LNCaP clone FGC (cell line): ENCODE results near the gene ECHDC3.
"Not testable (repeated sequence)": the region's sequence is repeated elsewhere in the genome, so short reads cannot be mapped to it uniquely, and the experiment has no call there.

Experiments used
- DNase-seq: peaks from one replicate; pipeline ENCODE4 v3.0.0-alpha.2; 2011; ENCODE audit warnings: low read depth
- H3K4me3 ChIP-seq: 2 replicates; pipeline ENCODE4 v1.5.1; 2011; ENCODE audit warnings: mild to moderate bottlenecking, low read depth, low read length, control low read depth
- TF ChIP-seq, protein P1 (sequence below): IDR thresholded peaks from 2 replicates; pipeline ENCODE4 v1.5.1; 2012; ENCODE audit warnings: mild to moderate bottlenecking; ENCODE audit not compliant: control insufficient read depth, insufficient read depth; ENCODE audit errors: extremely low read depth

Gene ECHDC3

DNA sequence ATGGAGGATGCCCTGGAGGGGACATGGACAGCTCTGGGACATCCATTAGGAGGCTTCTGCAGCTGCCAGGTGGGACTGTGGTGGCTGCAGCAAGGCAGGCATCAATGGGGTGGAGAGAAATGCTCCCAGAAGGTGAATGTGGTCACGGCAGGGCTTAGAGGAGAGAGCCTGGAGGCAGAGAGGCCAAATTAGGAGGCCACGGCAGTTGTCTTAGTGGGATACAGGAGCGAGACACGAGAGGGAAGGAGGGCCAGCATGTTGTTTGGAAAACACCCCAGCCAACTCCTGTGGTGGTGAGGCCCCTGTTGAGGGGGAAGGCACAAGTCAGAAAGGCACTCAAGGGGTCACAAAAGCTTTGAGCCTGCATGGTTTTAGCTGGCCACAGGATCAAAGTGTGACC is 14.6 kb upstream of the ECHDC3 start:
- H3K4me3 ChIP-seq = no peak overlapping the region
- TF ChIP-seq, protein P1, sequence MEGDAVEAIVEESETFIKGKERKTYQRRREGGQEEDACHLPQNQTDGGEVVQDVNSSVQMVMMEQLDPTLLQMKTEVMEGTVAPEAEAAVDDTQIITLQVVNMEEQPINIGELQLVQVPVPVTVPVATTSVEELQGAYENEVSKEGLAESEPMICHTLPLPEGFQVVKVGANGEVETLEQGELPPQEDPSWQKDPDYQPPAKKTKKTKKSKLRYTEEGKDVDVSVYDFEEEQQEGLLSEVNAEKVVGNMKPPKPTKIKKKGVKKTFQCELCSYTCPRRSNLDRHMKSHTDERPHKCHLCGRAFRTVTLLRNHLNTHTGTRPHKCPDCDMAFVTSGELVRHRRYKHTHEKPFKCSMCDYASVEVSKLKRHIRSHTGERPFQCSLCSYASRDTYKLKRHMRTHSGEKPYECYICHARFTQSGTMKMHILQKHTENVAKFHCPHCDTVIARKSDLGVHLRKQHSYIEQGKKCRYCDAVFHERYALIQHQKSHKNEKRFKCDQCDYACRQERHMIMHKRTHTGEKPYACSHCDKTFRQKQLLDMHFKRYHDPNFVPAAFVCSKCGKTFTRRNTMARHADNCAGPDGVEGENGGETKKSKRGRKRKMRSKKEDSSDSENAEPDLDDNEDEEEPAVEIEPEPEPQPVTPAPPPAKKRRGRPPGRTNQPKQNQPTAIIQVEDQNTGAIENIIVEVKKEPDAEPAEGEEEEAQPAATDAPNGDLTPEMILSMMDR = no peak
- DNase-seq = no peak

DNA sequence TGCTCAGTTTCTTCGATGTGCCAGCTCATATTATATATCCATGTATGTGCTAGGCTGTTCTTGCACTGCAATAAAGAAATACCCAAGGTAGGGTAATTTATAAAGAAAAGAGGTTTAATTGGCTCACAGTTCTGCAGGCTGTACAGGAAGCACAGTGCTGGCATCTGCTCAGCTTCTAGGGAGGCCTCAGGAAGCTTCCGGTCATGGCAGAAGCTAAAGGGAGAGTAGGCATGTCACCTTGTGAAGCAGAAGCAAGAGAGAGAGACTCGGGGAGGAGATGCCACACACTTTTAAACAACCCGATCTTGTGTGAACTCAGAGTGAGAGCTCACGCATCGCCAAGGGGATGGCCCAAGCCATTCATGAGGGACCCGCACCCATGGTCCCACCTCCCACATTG is 13.8 kb upstream of the ECHDC3 start:
- TF ChIP-seq, protein P1 = no peak
- no peak overlapping the region for H3K4me3 ChIP-seq
- no peak for DNase-seq

DNA sequence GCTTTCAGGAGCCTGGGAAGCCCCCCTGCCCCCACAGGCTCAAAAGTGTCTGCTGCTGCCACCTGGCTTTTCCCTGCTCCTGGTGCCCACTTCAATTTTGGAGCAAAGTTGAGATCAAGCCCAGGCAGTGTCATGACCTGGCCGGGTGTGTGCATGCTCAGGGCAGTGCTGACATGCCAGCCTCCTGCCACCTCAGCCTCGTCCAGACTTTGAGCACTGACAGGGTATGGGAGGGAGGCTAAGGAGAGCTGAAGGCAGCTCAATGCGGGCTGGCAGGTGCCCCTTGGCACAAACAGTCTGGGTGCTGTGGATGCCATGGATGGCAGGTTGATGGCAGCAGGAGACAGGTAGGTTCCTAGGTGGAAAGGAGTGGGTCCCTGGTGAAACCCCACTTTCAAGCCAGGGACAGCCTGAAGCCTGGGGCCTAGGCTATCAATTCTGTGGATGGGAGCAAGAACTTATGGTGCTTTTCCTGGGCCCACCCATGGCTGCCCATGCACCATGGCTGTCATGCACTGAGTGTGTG is 12.3 kb upstream of the ECHDC3 start:
- H3K4me3 ChIP-seq = no peak overlapping the region
- DNase-seq = no peak
- TF ChIP-seq, protein P1 = no peak

DNA sequence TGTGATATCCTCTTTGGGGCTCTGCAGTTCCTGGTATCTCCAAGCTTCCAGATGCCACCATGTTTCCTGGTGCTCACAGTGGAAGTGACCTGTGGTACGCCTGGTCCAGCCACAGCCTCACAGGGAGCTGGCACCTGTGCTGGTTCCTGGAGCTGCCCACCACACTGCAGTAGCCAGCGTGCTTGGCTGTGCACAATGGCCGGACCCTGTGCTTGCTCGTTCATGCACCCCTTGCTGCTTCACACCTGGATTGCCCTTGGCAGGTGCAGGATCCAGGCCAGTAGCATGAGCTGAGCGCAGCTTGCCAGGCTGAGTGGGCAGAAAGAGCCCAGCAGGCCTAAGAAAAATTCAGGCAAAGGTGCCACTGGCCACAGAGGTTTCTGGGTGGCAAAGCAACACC is 11.4 kb upstream of the ECHDC3 start:
- TF ChIP-seq, protein P1 = no peak
- no peak overlapping the region for H3K4me3 ChIP-seq
- DNase-seq = no peak

DNA sequence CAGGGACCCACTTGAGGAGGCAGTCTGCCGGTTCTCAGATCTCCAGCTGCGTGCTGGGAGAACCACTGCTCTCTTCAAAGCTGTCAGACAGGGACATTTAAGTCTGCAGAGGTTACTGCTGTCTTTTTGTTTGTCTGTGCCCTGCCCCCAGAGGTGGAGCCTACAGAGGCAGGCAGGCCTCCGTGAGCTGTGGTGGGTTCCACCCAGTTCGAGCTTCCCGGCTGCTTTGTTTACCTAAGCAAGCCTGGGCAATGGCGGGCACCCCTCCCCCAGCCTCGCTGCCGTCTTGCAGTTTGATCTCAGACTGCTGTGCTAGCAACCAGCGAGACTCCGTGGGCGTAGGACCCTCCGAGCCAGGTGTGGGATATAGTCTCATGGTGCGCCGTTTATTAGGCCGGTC is 5.4 kb upstream of the ECHDC3 start:
- not testable (repeated sequence) for DNase-seq, H3K4me3 ChIP-seq

DNA sequence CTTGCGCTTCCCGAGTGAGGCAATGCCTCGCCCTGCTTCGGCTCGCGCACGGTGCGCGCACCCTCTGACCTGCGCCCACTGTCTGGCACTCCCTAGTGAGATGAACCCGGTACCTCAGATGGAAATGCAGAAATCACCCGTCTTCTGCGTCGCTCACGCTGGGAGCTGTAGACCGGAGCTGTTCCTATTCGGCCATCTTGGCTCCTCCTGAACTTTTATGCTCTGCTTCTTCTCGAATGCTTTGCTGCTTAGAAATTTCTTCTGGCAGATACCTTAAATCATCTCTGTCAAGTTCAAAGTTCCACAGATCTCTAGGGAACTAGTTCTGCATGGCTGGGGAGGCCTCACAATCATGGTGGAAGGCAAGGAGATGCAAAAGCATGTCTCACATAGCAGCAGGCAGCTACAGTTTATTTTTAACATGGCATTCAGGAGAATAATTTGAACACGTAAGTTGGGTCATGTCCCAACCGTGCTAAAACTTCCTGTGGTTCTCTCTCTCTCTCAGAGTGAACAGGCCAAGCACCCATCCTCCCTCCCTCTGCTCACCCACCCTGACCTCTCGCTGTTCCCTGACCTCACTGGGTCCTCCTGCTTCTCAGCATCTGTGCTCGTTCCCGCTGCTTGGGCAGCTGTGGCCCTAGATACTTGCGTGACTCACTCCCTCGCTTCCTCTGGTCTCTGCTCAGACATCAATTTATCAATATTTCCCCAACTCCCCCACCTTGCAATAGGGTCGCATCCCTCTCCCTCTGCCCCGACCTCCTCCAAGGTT is 4.7 kb upstream of the ECHDC3 start:
- H3K4me3 ChIP-seq, DNase-seq: not testable (repeated sequence)

DNA sequence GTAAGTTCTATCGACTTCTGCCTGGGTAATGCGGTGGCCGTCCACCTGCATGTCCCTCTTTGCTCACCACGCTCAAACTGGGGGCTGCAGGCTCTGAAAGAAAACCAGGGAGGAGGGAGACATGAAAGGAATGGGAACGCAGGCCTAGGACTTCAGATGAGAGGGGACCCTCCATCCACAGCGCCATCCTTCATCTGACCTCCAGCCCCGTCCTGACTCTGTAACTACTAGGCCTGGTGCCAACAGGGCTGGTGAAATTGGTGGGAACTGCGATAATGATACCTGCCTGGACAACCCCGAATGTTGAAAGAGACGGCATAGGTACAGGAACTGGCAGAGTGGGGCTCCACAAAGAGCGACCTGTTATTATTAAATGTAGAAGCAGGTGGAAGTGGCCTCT is 1.3 kb upstream of the ECHDC3 start:
- TF ChIP-seq, protein P1 = no peak
- no peak overlapping the region for H3K4me3 ChIP-seq
- no peak for DNase-seq

DNA sequence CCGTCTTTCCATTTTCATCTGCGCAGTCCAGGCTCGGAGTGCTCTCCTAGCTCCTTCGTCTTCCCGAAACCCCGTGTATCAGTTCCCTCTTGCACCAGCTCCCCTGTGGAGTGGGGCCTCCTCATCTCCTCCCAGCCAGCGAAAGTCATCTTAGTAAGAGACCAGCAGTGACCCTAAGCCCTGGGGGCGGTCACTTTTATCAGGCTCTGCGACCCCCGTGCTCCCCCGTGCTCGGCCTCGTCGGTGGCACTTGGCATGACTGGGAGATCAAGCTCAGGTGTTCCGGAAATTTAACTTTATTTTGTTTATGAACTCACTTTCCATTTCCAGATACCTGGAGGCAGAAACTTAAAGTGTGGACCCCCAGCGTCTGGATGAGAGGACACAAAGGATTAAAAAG is 574 bp upstream of the ECHDC3 start:
- TF ChIP-seq, protein P1 = no peak
- DNase-seq = no peak
- H3K4me3 ChIP-seq = peak overlapping the region; percentile 18; the same call in 1 of the 2 replicates
